HEK293 (cell line): ENCODE data around the gene PCGF1.
A peak's percentile ranks its signal among the peaks of the same experiment; 100 is the strongest.

ENCODE experiments used
- GLIS1 ChIP-seq: fragments of 450-650 bp; formaldehyde crosslinking; IDR thresholded peaks from 2 replicates; pipeline ENCODE4 v1.5.1; 2016; ENCODE audit warnings: missing biosample characterization, missing genetic modification characterization
- HOXC10 ChIP-seq: sonication (generic); formaldehyde crosslinking; IDR thresholded peaks from 2 replicates; pipeline ENCODE4 v1.8.1; 2023; ENCODE audit warnings: mild to moderate bottlenecking, missing genetic modification reagents
- MYNN ChIP-seq: fragments of 450-650 bp; formaldehyde crosslinking; IDR thresholded peaks from 2 replicates; pipeline ENCODE4 v1.5.1; 2016; ENCODE audit warnings: missing biosample characterization, missing genetic modification characterization, borderline replicate concordance
- ZFP37 ChIP-seq: fragments of 450-650 bp; formaldehyde crosslinking; IDR thresholded peaks from 2 replicates; pipeline ENCODE4 v1.5.1; 2016; ENCODE audit warnings: missing biosample characterization, missing genetic modification characterization
- ZNF114 ChIP-seq: fragments of 450-650 bp; formaldehyde crosslinking; IDR thresholded peaks from 2 replicates; pipeline ENCODE4 v1.5.0; 2017; ENCODE audit warnings: missing biosample characterization, missing genetic modification characterization
- ZNF138 ChIP-seq: fragments of 450-650 bp; formaldehyde crosslinking; IDR thresholded peaks from 2 replicates; pipeline ENCODE4 v1.5.1; 2016; ENCODE audit warnings: missing biosample characterization, missing genetic modification characterization, borderline replicate concordance
- ZNF140 ChIP-seq: fragments of 450-650 bp; formaldehyde crosslinking; IDR thresholded peaks from 2 replicates; pipeline ENCODE4 v1.5.1; 2016; ENCODE audit warnings: missing biosample characterization, missing genetic modification characterization
- ZNF221 ChIP-seq: fragments of 450-650 bp; formaldehyde crosslinking; IDR thresholded peaks from 2 replicates; pipeline ENCODE4 v1.5.1; 2017; ENCODE audit warnings: missing biosample characterization, missing genetic modification characterization, borderline replicate concordance
- ZNF248 ChIP-seq: fragments of 450-650 bp; formaldehyde crosslinking; IDR thresholded peaks from 2 replicates; pipeline ENCODE4 v1.5.1; 2017; ENCODE audit warnings: missing biosample characterization, missing genetic modification characterization
- ZNF394 ChIP-seq: fragments of 450-650 bp; formaldehyde crosslinking; IDR thresholded peaks from 2 replicates; pipeline ENCODE4 v1.5.1; 2016; ENCODE audit warnings: missing biosample characterization, missing genetic modification characterization, mild to moderate bottlenecking, moderate library complexity, borderline replicate concordance
- ZNF423 ChIP-seq: fragments of 450-650 bp; formaldehyde crosslinking; IDR thresholded peaks from 2 replicates; pipeline ENCODE4 v1.5.1; 2016; ENCODE audit warnings: missing biosample characterization, missing genetic modification characterization
- ZNF426 ChIP-seq: fragments of 450-650 bp; formaldehyde crosslinking; IDR thresholded peaks from 2 replicates; pipeline ENCODE4 v1.5.1; 2017; ENCODE audit warnings: missing biosample characterization, missing genetic modification characterization, mild to moderate bottlenecking, inconsistent platforms, moderate library complexity
- ZNF510 ChIP-seq: fragments of 450-650 bp; formaldehyde crosslinking; IDR thresholded peaks from 2 replicates; pipeline ENCODE4 v1.5.1; 2018; ENCODE audit warnings: mild to moderate bottlenecking, missing genetic modification characterization, missing biosample characterization; ENCODE audit not compliant: insufficient replicate concordance
- ZNF548 ChIP-seq: fragments of 450-650 bp; formaldehyde crosslinking; IDR thresholded peaks from 2 replicates; pipeline ENCODE4 v1.5.1; 2016; ENCODE audit warnings: missing biosample characterization, missing genetic modification characterization
- ZNF555 ChIP-seq: fragments of 450-650 bp; formaldehyde crosslinking; conservative IDR thresholded peaks from 2 replicates; pipeline ENCODE4 v1.5.1; 2017; ENCODE audit warnings: missing biosample characterization, mild to moderate bottlenecking, missing genetic modification characterization, inconsistent platforms
- ZNF621 ChIP-seq: fragments of 450-650 bp; formaldehyde crosslinking; IDR thresholded peaks from 2 replicates; pipeline ENCODE4 v1.5.1; 2017; ENCODE audit warnings: missing biosample characterization, missing genetic modification characterization
- ZNF623 ChIP-seq: fragments of 450-650 bp; formaldehyde crosslinking; IDR thresholded peaks from 2 replicates; pipeline ENCODE4 v1.5.1; 2016; ENCODE audit warnings: missing biosample characterization, missing genetic modification characterization
- ZNF664 ChIP-seq: fragments of 450-650 bp; formaldehyde crosslinking; IDR thresholded peaks from 2 replicates; pipeline ENCODE4 v1.5.1; 2016; ENCODE audit warnings: missing biosample characterization, missing genetic modification characterization
- ZNF677 ChIP-seq: fragments of 450-650 bp; IDR thresholded peaks from 2 replicates; pipeline ENCODE4 v1.5.0; 2018; ENCODE audit warnings: missing biosample characterization, mild to moderate bottlenecking, missing genetic modification characterization, moderate library complexity
- TF ChIP-seq, protein P1 (sequence below): fragments of 450-650 bp; IDR thresholded peaks from 2 replicates; pipeline ENCODE4 v1.5.1; 2018; ENCODE audit warnings: missing biosample characterization, mild to moderate bottlenecking, missing genetic modification characterization
- TF ChIP-seq, protein P2 (sequence below): fragments of 450-650 bp; formaldehyde crosslinking; IDR thresholded peaks from 2 replicates; pipeline ENCODE4 v1.5.1; 2016; ENCODE audit warnings: missing biosample characterization, missing genetic modification characterization
- TF ChIP-seq, protein P3 (sequence below): fragments of 450-650 bp; IDR thresholded peaks from 2 replicates; pipeline ENCODE4 v1.5.1; 2018; ENCODE audit warnings: missing biosample characterization, missing genetic modification characterization
- TF ChIP-seq, protein P4 (sequence below): fragments of 450-650 bp; formaldehyde crosslinking; IDR thresholded peaks from 2 replicates; pipeline ENCODE4 v1.5.1; 2016; ENCODE audit warnings: missing biosample characterization, missing genetic modification characterization, borderline replicate concordance
- TF ChIP-seq, protein P5 (sequence below): fragments of 450-650 bp; formaldehyde crosslinking; IDR thresholded peaks from 2 replicates; pipeline ENCODE4 v1.5.1; 2017; ENCODE audit warnings: missing biosample characterization, missing genetic modification characterization
- TF ChIP-seq, protein P6 (sequence below): fragments of 450-650 bp; formaldehyde crosslinking; IDR thresholded peaks from 2 replicates; pipeline ENCODE4 v1.5.1; 2016; ENCODE audit warnings: missing biosample characterization, missing genetic modification characterization

The PCGF1 gene

DNA sequence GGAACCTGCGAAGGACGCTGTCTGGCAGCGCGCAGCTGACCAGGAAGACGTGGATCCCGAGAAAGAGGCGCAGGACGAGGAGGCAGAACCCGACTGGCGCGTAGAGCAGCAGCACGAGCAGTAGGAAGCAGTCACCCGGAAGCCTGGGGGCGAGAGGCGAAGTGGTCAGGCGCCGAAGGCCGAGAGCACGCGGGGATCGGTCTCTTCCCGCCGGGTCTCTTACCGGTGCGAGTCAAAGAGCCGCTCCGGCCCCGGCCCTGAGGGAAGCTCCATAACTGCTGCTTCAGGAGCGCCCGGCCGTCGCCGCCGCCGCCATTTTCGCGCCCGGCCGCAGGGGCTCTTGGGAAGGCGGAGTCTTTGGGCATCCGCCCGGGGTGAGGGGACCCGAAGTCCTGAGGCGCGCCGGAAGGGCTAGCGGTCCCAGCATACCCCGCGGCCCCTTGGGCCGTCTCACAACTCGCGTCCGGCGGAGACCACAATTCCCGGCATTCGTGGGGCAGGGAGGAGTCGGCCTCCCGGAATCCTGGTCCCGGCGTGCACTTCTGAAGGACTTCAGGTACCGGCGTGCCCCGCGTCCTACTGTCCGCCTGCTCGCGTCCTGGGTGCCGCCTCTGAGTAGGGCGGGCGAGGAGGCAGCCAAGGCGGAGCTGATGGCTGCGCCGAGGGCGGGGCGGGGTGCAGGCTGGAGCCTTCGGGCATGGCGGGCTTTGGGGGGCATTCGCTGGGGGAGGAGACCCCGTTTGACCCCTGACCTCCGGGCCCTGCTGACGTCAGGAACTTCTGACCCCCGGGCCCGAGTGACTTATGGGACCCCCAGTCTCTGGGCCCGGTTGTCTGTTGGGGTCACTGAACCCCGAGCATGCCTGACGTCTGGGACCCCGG is 22.1 kb upstream of the PCGF1 start, which contains the start of the genes AUP1 and HTRA2 (continued):
- TF ChIP-seq, protein P1, sequence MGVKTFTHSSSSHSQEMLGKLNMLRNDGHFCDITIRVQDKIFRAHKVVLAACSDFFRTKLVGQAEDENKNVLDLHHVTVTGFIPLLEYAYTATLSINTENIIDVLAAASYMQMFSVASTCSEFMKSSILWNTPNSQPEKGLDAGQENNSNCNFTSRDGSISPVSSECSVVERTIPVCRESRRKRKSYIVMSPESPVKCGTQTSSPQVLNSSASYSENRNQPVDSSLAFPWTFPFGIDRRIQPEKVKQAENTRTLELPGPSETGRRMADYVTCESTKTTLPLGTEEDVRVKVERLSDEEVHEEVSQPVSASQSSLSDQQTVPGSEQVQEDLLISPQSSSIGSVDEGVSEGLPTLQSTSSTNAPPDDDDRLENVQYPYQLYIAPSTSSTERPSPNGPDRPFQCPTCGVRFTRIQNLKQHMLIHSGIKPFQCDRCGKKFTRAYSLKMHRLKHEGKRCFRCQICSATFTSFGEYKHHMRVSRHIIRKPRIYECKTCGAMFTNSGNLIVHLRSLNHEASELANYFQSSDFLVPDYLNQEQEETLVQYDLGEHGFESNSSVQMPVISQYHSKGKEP (tag by site-specific recombination): no peak
- no peak for TF ChIP-seq ZNF510 (tag by site-specific recombination)
- TF ChIP-seq, protein P2, sequence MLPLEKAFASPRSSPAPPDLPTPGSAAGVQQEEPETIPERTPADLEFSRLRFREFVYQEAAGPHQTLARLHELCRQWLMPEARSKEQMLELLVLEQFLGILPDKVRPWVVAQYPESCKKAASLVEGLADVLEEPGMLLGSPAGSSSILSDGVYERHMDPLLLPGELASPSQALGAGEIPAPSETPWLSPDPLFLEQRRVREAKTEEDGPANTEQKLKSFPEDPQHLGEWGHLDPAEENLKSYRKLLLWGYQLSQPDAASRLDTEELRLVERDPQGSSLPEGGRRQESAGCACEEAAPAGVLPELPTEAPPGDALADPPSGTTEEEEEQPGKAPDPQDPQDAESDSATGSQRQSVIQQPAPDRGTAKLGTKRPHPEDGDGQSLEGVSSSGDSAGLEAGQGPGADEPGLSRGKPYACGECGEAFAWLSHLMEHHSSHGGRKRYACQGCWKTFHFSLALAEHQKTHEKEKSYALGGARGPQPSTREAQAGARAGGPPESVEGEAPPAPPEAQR: no peak
- no peak for TF ChIP-seq ZNF621 (tag by site-specific recombination)
- TF ChIP-seq ZNF423 (tag by site-specific recombination): 0 out of 2 replicates have a peak, but pooled peaks have one; percentile 20
- peak; percentile 53 for TF ChIP-seq GLIS1 (tag by site-specific recombination)
- no peak for TF ChIP-seq ZNF248 (tag by site-specific recombination)
- TF ChIP-seq, protein P3, sequence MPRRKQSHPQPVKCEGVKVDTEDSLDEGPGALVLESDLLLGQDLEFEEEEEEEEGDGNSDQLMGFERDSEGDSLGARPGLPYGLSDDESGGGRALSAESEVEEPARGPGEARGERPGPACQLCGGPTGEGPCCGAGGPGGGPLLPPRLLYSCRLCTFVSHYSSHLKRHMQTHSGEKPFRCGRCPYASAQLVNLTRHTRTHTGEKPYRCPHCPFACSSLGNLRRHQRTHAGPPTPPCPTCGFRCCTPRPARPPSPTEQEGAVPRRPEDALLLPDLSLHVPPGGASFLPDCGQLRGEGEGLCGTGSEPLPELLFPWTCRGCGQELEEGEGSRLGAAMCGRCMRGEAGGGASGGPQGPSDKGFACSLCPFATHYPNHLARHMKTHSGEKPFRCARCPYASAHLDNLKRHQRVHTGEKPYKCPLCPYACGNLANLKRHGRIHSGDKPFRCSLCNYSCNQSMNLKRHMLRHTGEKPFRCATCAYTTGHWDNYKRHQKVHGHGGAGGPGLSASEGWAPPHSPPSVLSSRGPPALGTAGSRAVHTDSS: no peak
- TF ChIP-seq ZNF140 (tag by site-specific recombination): no peak
- TF ChIP-seq ZNF426 (tag by site-specific recombination): no peak
- TF ChIP-seq, protein P4, sequence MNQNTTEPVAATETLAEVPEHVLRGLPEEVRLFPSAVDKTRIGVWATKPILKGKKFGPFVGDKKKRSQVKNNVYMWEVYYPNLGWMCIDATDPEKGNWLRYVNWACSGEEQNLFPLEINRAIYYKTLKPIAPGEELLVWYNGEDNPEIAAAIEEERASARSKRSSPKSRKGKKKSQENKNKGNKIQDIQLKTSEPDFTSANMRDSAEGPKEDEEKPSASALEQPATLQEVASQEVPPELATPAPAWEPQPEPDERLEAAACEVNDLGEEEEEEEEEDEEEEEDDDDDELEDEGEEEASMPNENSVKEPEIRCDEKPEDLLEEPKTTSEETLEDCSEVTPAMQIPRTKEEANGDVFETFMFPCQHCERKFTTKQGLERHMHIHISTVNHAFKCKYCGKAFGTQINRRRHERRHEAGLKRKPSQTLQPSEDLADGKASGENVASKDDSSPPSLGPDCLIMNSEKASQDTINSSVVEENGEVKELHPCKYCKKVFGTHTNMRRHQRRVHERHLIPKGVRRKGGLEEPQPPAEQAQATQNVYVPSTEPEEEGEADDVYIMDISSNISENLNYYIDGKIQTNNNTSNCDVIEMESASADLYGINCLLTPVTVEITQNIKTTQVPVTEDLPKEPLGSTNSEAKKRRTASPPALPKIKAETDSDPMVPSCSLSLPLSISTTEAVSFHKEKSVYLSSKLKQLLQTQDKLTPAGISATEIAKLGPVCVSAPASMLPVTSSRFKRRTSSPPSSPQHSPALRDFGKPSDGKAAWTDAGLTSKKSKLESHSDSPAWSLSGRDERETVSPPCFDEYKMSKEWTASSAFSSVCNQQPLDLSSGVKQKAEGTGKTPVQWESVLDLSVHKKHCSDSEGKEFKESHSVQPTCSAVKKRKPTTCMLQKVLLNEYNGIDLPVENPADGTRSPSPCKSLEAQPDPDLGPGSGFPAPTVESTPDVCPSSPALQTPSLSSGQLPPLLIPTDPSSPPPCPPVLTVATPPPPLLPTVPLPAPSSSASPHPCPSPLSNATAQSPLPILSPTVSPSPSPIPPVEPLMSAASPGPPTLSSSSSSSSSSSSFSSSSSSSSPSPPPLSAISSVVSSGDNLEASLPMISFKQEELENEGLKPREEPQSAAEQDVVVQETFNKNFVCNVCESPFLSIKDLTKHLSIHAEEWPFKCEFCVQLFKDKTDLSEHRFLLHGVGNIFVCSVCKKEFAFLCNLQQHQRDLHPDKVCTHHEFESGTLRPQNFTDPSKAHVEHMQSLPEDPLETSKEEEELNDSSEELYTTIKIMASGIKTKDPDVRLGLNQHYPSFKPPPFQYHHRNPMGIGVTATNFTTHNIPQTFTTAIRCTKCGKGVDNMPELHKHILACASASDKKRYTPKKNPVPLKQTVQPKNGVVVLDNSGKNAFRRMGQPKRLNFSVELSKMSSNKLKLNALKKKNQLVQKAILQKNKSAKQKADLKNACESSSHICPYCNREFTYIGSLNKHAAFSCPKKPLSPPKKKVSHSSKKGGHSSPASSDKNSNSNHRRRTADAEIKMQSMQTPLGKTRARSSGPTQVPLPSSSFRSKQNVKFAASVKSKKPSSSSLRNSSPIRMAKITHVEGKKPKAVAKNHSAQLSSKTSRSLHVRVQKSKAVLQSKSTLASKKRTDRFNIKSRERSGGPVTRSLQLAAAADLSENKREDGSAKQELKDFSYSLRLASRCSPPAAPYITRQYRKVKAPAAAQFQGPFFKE (tag by site-specific recombination): no peak
- TF ChIP-seq ZNF664 (tag by site-specific recombination): no peak
- peak; percentile 74; the same call in 1 of the 2 replicates for TF ChIP-seq ZFP37 (tag by site-specific recombination)
- no peak for TF ChIP-seq ZNF677 (tag by site-specific recombination)
- TF ChIP-seq ZNF548 (tag by site-specific recombination): no peak
- TF ChIP-seq, protein P5, sequence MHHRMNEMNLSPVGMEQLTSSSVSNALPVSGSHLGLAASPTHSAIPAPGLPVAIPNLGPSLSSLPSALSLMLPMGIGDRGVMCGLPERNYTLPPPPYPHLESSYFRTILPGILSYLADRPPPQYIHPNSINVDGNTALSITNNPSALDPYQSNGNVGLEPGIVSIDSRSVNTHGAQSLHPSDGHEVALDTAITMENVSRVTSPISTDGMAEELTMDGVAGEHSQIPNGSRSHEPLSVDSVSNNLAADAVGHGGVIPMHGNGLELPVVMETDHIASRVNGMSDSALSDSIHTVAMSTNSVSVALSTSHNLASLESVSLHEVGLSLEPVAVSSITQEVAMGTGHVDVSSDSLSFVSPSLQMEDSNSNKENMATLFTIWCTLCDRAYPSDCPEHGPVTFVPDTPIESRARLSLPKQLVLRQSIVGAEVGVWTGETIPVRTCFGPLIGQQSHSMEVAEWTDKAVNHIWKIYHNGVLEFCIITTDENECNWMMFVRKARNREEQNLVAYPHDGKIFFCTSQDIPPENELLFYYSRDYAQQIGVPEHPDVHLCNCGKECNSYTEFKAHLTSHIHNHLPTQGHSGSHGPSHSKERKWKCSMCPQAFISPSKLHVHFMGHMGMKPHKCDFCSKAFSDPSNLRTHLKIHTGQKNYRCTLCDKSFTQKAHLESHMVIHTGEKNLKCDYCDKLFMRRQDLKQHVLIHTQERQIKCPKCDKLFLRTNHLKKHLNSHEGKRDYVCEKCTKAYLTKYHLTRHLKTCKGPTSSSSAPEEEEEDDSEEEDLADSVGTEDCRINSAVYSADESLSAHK: no peak
- TF ChIP-seq ZNF394: peak; percentile 67; the same call in 1 of the 2 replicates
- TF ChIP-seq, protein P6, sequence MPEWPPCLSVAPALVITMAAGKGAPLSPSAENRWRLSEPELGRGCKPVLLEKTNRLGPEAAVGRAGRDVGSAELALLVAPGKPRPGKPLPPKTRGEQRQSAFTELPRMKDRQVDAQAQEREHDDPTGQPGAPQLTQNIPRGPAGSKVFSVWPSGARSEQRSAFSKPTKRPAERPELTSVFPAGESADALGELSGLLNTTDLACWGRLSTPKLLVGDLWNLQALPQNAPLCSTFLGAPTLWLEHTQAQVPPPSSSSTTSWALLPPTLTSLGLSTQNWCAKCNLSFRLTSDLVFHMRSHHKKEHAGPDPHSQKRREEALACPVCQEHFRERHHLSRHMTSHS (tag by site-specific recombination): no peak
- peak; percentile 30; the same call in 1 of the 2 replicates for TF ChIP-seq HOXC10 (CRISPR knock-in tag)
- no peak for TF ChIP-seq MYNN (tag by site-specific recombination)
- TF ChIP-seq ZNF623: no peak
- no peak for TF ChIP-seq ZNF221
- no peak for TF ChIP-seq ZNF114 (tag by site-specific recombination)
- no peak for TF ChIP-seq ZNF138 (tag by site-specific recombination)
- no peak for TF ChIP-seq ZNF555 (tag by site-specific recombination)
